Measurements from ENCODE around the gene ZNF555.
"Not testable (repeated sequence)": the region's sequence is repeated elsewhere in the genome, so short reads cannot be mapped to it uniquely, and the experiment has no call there.

Gene ZNF555

GRCh38 chr19:2840794-2841791 is at the start of gene ZNF555:
TSS of gene ZNF555 (plus strand) at chr19:2841475. CDS start at chr19:2841573, 98 bp downstream.
- H3K36me3 Mint-ChIP-seq, result peaks cover 19% of the 10 kb centered on the region
- no peaks in the 10 kb centered on the region for H3K27me3 Mint-ChIP-seq
- no peaks in the 10 kb centered on the region for H3K9me3 Mint-ChIP-seq
- peak within 1 kb of the TSS; percentile 90 for H3K4me3 Mint-ChIP-seq
- H3K4me1 Mint-ChIP-seq, result peaks cover 22% of the 10 kb centered on the region
- peak within 1 kb of the TSS; percentile 55 for H3K27ac Mint-ChIP-seq

GRCh38 chr19:2791876-2792275 is 49.4 kb upstream of the ZNF555 start:
- Mint-ChIP-seq H3K9me3 (no peaks in the 10 kb centered on the region), H3K36me3 (peaks cover 2% of the 10 kb centered on the region), H3K27me3 (no peaks in the 10 kb centered on the region), H3K27ac (no peak overlapping the region), H3K4me1 (peaks cover 11% of the 10 kb centered on the region), H3K4me3 (no peak overlapping the region)

GRCh38 chr19:2792666-2793065 is 48.6 kb upstream of the ZNF555 start:
- not testable (repeated sequence) for H3K27me3 Mint-ChIP-seq, H3K27ac Mint-ChIP-seq, H3K9me3 Mint-ChIP-seq, H3K4me3 Mint-ChIP-seq, H3K4me1 Mint-ChIP-seq, H3K36me3 Mint-ChIP-seq

GRCh38 chr19:2793126-2793525 is 48.1 kb upstream of the ZNF555 start:
- Mint-ChIP-seq H3K27me3 (no peaks in the 10 kb centered on the region), H3K4me3 (no peak overlapping the region), H3K36me3 (peaks cover 4% of the 10 kb centered on the region), H3K27ac (no peak overlapping the region), H3K9me3 (no peaks in the 10 kb centered on the region), H3K4me1 (peaks cover 5% of the 10 kb centered on the region)

GRCh38 chr19:2793577-2793976 is 47.7 kb upstream of the ZNF555 start:
- peaks cover 5% of the 10 kb centered on the region for H3K4me1 Mint-ChIP-seq
- no peak overlapping the region for H3K4me3 Mint-ChIP-seq
- H3K27me3 Mint-ChIP-seq, result no peaks in the 10 kb centered on the region
- no peaks in the 10 kb centered on the region for H3K9me3 Mint-ChIP-seq
- H3K36me3 Mint-ChIP-seq, result peaks cover 4% of the 10 kb centered on the region
- no peak overlapping the region for H3K27ac Mint-ChIP-seq

GRCh38 chr19:2795827-2796658 is 45.2 kb upstream of the ZNF555 start:
- Mint-ChIP-seq H3K27me3 (no peaks in the 10 kb centered on the region), H3K4me3 (no peak overlapping the region), H3K36me3 (peaks cover 7% of the 10 kb centered on the region), H3K27ac (no peak overlapping the region), H3K9me3 (no peaks in the 10 kb centered on the region), H3K4me1 (no peaks in the 10 kb centered on the region)

GRCh38 chr19:2796659-2797266 is 44.5 kb upstream of the ZNF555 start:
- Mint-ChIP-seq H3K9me3 (no peaks in the 10 kb centered on the region), H3K4me3 (no peak overlapping the region), H3K36me3 (peaks cover 7% of the 10 kb centered on the region), H3K27me3 (no peaks in the 10 kb centered on the region), H3K27ac (no peak overlapping the region), H3K4me1 (no peaks in the 10 kb centered on the region)

GRCh38 chr19:2797280-2797679 is 44.0 kb upstream of the ZNF555 start:
- Mint-ChIP-seq H3K4me3 (no peak overlapping the region), H3K4me1 (no peaks in the 10 kb centered on the region), H3K27me3 (no peaks in the 10 kb centered on the region), H3K9me3 (no peaks in the 10 kb centered on the region), H3K27ac (no peak overlapping the region), H3K36me3 (peaks cover 7% of the 10 kb centered on the region)

GRCh38 chr19:2798158-2798685 is 43.1 kb upstream of the ZNF555 start:
- H3K27ac Mint-ChIP-seq, result no peak overlapping the region
- H3K4me1 Mint-ChIP-seq, result no peaks in the 10 kb centered on the region
- H3K9me3 Mint-ChIP-seq, result no peaks in the 10 kb centered on the region
- H3K36me3 Mint-ChIP-seq, result peaks cover 8% of the 10 kb centered on the region
- H3K27me3 Mint-ChIP-seq, result no peaks in the 10 kb centered on the region
- no peak overlapping the region for H3K4me3 Mint-ChIP-seq

GRCh38 chr19:2798733-2799132 is 42.5 kb upstream of the ZNF555 start:
- no peaks in the 10 kb centered on the region for H3K4me1 Mint-ChIP-seq
- H3K36me3 Mint-ChIP-seq, result peaks cover 8% of the 10 kb centered on the region
- no peaks in the 10 kb centered on the region for H3K9me3 Mint-ChIP-seq
- H3K4me3 Mint-ChIP-seq, result no peak overlapping the region
- no peak overlapping the region for H3K27ac Mint-ChIP-seq
- no peaks in the 10 kb centered on the region for H3K27me3 Mint-ChIP-seq

GRCh38 chr19:2799273-2800020 is 41.8 kb upstream of the ZNF555 start:
- no peak overlapping the region for H3K4me3 Mint-ChIP-seq
- H3K27ac Mint-ChIP-seq, result no peak overlapping the region
- no peaks in the 10 kb centered on the region for H3K9me3 Mint-ChIP-seq
- H3K36me3 Mint-ChIP-seq, result peaks cover 8% of the 10 kb centered on the region
- no peaks in the 10 kb centered on the region for H3K4me1 Mint-ChIP-seq
- no peaks in the 10 kb centered on the region for H3K27me3 Mint-ChIP-seq

- H3K9me3 Mint-ChIP-seq, result no peaks in the 10 kb centered on the region
- H3K4me3 Mint-ChIP-seq, result no peak overlapping the region
- H3K27me3 Mint-ChIP-seq, result no peaks in the 10 kb centered on the region
- H3K36me3 Mint-ChIP-seq, result peaks cover 9% of the 10 kb centered on the region
- H3K27ac Mint-ChIP-seq, result no peak overlapping the region
- H3K4me1 Mint-ChIP-seq, result no peaks in the 10 kb centered on the region
Observed at GRCh38 chr19:2800506-2800905, 40.8 kb upstream of the ZNF555 start.

GRCh38 chr19:2802826-2803225 is 38.4 kb upstream of the ZNF555 start:
- peaks cover 8% of the 10 kb centered on the region for H3K36me3 Mint-ChIP-seq
- no peaks in the 10 kb centered on the region for H3K27me3 Mint-ChIP-seq
- H3K27ac Mint-ChIP-seq, result no peak overlapping the region
- no peak overlapping the region for H3K4me3 Mint-ChIP-seq
- no peaks in the 10 kb centered on the region for H3K4me1 Mint-ChIP-seq
- no peaks in the 10 kb centered on the region for H3K9me3 Mint-ChIP-seq

GRCh38 chr19:2803486-2804155 is 37.7 kb upstream of the ZNF555 start:
- Mint-ChIP-seq H3K36me3 (peaks cover 8% of the 10 kb centered on the region), H3K9me3 (no peaks in the 10 kb centered on the region), H3K4me3 (no peak overlapping the region), H3K4me1 (no peaks in the 10 kb centered on the region), H3K27me3 (no peaks in the 10 kb centered on the region), H3K27ac (no peak overlapping the region)

Measured in activated naive CD4-positive, alpha-beta T cell treated with anti-CD3 and anti-CD28 coated beads, Interleukin-2, amount 50 U/mL, for 24 hours (primary cell).